Transverse colon (tissue), 4 donors: Measurements from ENCODE around the gene DYNC1I1. TPM values are rescaled to one million over a fixed set of nuclear protein-coding genes. Genes with fewer than 3 reads are reported as not detected.

Source experiments
- DNase-seq: peaks from one replicate; pipeline ENCODE4 v3.0.0-alpha.2; 2019
- H3K27ac ChIP-seq, 4 donors: fragments of 200-600 bp; sonication (generic); 2 replicates each; pipeline ENCODE4 v1.5.1; 2016 to 2018; ENCODE audit warnings: inconsistent platforms in 4 of 4
- H3K27me3 ChIP-seq: fragments of 200-600 bp; sonication (generic); 2 replicates; pipeline ENCODE4 v1.5.1; 2017; ENCODE audit warnings: inconsistent platforms
- H3K36me3 ChIP-seq, 4 donors: fragments of 200-600 bp; sonication (generic); 2 replicates each; pipeline ENCODE4 v1.5.1; 2017 to 2019; ENCODE audit warnings: inconsistent platforms in 4 of 4
- H3K4me1 ChIP-seq, 4 donors: fragments of 200-600 bp; sonication (generic); 2 replicates each; pipeline ENCODE4 v1.5.1; 2017 to 2020; ENCODE audit warnings: inconsistent platforms in 4 of 4
- H3K4me3 ChIP-seq, 4 donors: fragments of 200-600 bp; sonication (generic); 1 replicate in 1 of 4; 2 replicates in 3 of 4; pipeline versions ENCODE4 v1.5.1 to v1.6.1; 2017 to 2019; ENCODE audit warnings: inconsistent platforms in 4 of 4
- H3K9me3 ChIP-seq, 2 donors: fragments of 200-600 bp; sonication (generic); 2 replicates each; pipeline ENCODE4 v1.5.1; 2017 to 2019; ENCODE audit warnings: inconsistent platforms in 2 of 2
- CTCF ChIP-seq, 5 experiments: fragments of 200-600 bp in 3 of 5; fragments of 450-650 bp in 2 of 5; sonication (generic) in 3 of 5; IDR thresholded peaks; 1 replicate in 2 of 5; 2 replicates in 3 of 5; pipeline ENCODE4 v1.5.1; 2016 to 2017; ENCODE audit warnings: antibody characterized with exemption in 5 of 5, inconsistent platforms in 3 of 5, mild to moderate bottlenecking in 2 of 5, moderate library complexity in 1 of 5
- EP300 ChIP-seq: sonication (generic); formaldehyde crosslinking; IDR thresholded peaks from one replicate; pipeline ENCODE4 v1.6.1; 2017; ENCODE audit warnings: antibody characterized with exemption, low read depth
- POLR2A ChIP-seq: fragments of 450-650 bp; IDR thresholded peaks from one replicate; pipeline ENCODE4 v1.6.1; 2016; ENCODE audit warnings: antibody characterized with exemption, mild to moderate bottlenecking, moderate library complexity
- POLR2AphosphoS5 ChIP-seq, 3 donors: sonication (generic); formaldehyde crosslinking; IDR thresholded peaks; one replicate each; pipeline ENCODE4 v1.6.1; 2016; ENCODE audit warnings: antibody characterized with exemption in 3 of 3
- WGBS, 2 donors: methylation state at CpG; one replicate each; pipeline ENCODE4 v1.1.5; 2018; ENCODE audit warnings: low coverage in 1 of 2; 5-methylcytosine and 5-hydroxymethylcytosine counted together
- in situ Hi-C, 4 donors: fragments of 200-750 bp; cut with MboI; loops; one replicate each; pipeline versions ENCODE4 v1.15.0 to v1.15.1; 2017; ENCODE audit warnings: low sequenced_read_pairs in 3 of 4, low pct_ligation_motif_present in 1 of 4, low pct_unique_long_range_greater_than_20kb in 1 of 4
- intact Hi-C: fragments of 100-400 bp; cut with DNase I; formaldehyde crosslinking; loops from one replicate; pipeline ENCODE4 v1.15.1; 2023; ENCODE audit warnings: low total_unique reads
- total RNA-seq, 4 donors: library from RNA; depleted of rRNA; stranded (reverse); fragments of >200 nt; gene quantifications; one replicate each; pipeline ENCODE4 v1.1.0, GENCODE V29; 2016

The DYNC1I1 gene
- total RNA-seq, 4 donors from 2014 or later, result 1.8 to 37.0 (median 7.4) TPM

- intact Hi-C loops (no loop called here), in situ Hi-C loops (no loop called here)
- no peak for DNase-seq
- Histone ChIP-seq H3K27ac (no peak overlapping the region), H3K4me1 (no peaks in the 10 kb centered on the region), H3K27me3 (no peaks in the 10 kb centered on the region), H3K9me3 (no peaks in the 10 kb centered on the region), H3K36me3 (no peaks in the 10 kb centered on the region), H3K4me3 (no peak overlapping the region)
- WGBS, 2 donors, result 71 to 85% methylated on average over 5 of the region's 5 CpGs
- TF ChIP-seq POLR2AphosphoS5 (IDR thresholded peaks at IDR 0.05), result no peak
- TF ChIP-seq POLR2A, result no peak
- TF ChIP-seq CTCF (IDR thresholded peaks at IDR 0.05), result no peak
- TF ChIP-seq EP300, result no peak
These were observed 232.9 kb downstream of the DYNC1I1 start for GRCh38 chr7:96005271-96005670.

- TF ChIP-seq EP300 (no peak), POLR2A (no peak), CTCF (IDR thresholded peaks at IDR 0.05) (no peak), POLR2AphosphoS5 (IDR thresholded peaks at IDR 0.05) (no peak)
- 90% methylated on average over 2 of the region's 2 CpGs; no CpG with 5 or more reads in 1 of the 2 donors for WGBS, 2 donors
- H3K9me3 ChIP-seq, result no peaks in the 10 kb centered on the region
- no peaks in the 10 kb centered on the region for H3K27me3 ChIP-seq
- no peaks in the 10 kb centered on the region for H3K36me3 ChIP-seq
- DNase-seq, result no peak
- in situ Hi-C loops (no loop called here), intact Hi-C loops (no loop called here)
- H3K4me3 ChIP-seq, result no peak overlapping the region
- H3K27ac ChIP-seq, result no peak overlapping the region
- H3K4me1 ChIP-seq, result no peaks in the 10 kb centered on the region
These were observed 236.8 kb downstream of the DYNC1I1 start for GRCh38 chr7:96009148-96009547.

GRCh38 chr7:96013836-96014235, 241.5 kb downstream of the DYNC1I1 start:
- H3K4me1 ChIP-seq, result no peaks in the 10 kb centered on the region
- DNase-seq, result no peak
- H3K27ac ChIP-seq, result no peak overlapping the region
- intact Hi-C loops (no loop called here), in situ Hi-C loops (no loop called here)
- WGBS, 2 donors, result 77 to 85% methylated on average over 2 of the region's 2 CpGs
- no peak overlapping the region for H3K4me3 ChIP-seq
- TF ChIP-seq POLR2A, result no peak
- no peak for TF ChIP-seq EP300
- no peak for TF ChIP-seq POLR2AphosphoS5 (IDR thresholded peaks at IDR 0.05)
- no peak for TF ChIP-seq CTCF (IDR thresholded peaks at IDR 0.05)
- H3K27me3 ChIP-seq, result no peaks in the 10 kb centered on the region
- H3K9me3 ChIP-seq, result no peaks in the 10 kb centered on the region
- no peaks in the 10 kb centered on the region for H3K36me3 ChIP-seq

GRCh38 chr7:96014617-96015016, 242.3 kb downstream of the DYNC1I1 start:
- H3K36me3 ChIP-seq, result no peaks in the 10 kb centered on the region
- in situ Hi-C loops (no loop called here), intact Hi-C loops (no loop called here)
- whole genome bisulfite sequencing, 2 donors, result 50 to 69% methylated on average over 1 of the region's 1 CpG
- no peak for TF ChIP-seq CTCF (IDR thresholded peaks at IDR 0.05)
- no peak for TF ChIP-seq EP300
- TF ChIP-seq POLR2AphosphoS5 (IDR thresholded peaks at IDR 0.05), result no peak
- no peaks in the 10 kb centered on the region for H3K4me1 ChIP-seq
- no peak overlapping the region for H3K27ac ChIP-seq
- no peak overlapping the region for H3K4me3 ChIP-seq
- H3K27me3 ChIP-seq, result no peaks in the 10 kb centered on the region
- no peaks in the 10 kb centered on the region for H3K9me3 ChIP-seq
- DNase-seq, result no peak
